Neuronal stem cell (in vitro differentiated cells): Measurements from ENCODE around the gene ITPRID2.

Source experiments
- DNase-seq: peaks from one replicate; pipeline ENCODE4 v3.0.0-alpha.2; 2013; ENCODE audit warnings: low spot score
- H2AFZ ChIP-seq: one replicate; pipeline ENCODE4 v1.6.1; 2013; ENCODE audit warnings: mild to moderate bottlenecking, low read length, inconsistent platforms
- H2AK5ac ChIP-seq: 2 replicates; pipeline ENCODE4 v1.6.1; 2013; ENCODE audit warnings: low read depth, mild to moderate bottlenecking, inconsistent platforms, low read length, moderate library complexity, mixed read lengths
- H2BK120ac ChIP-seq: 2 replicates; pipeline ENCODE4 v1.6.1; 2013; ENCODE audit warnings: low read depth, mild to moderate bottlenecking, inconsistent platforms, low read length, moderate library complexity, mixed read lengths
- H2BK12ac ChIP-seq: one replicate; pipeline ENCODE4 v1.6.1; 2013; ENCODE audit warnings: low read length, inconsistent platforms
- H2BK15ac ChIP-seq: 2 replicates; pipeline ENCODE4 v1.6.1; 2013; ENCODE audit warnings: mild to moderate bottlenecking, low read length, inconsistent platforms, mixed read lengths
- H2BK5ac ChIP-seq: one replicate; pipeline ENCODE4 v1.6.1; 2013; ENCODE audit warnings: inconsistent platforms, mild to moderate bottlenecking, low read length, moderate library complexity
- H3K14ac ChIP-seq: one replicate; pipeline ENCODE4 v1.6.1; 2013; ENCODE audit warnings: low read length, inconsistent platforms
- H3K18ac ChIP-seq: 2 replicates; pipeline ENCODE4 v1.6.1; 2013; ENCODE audit warnings: low read length, inconsistent platforms
- H3K23ac ChIP-seq: 2 replicates; pipeline ENCODE4 v1.6.1; 2013; ENCODE audit warnings: low read depth, mild to moderate bottlenecking, mixed read lengths, low read length, inconsistent platforms; ENCODE audit not compliant: poor library complexity
- H3K27ac ChIP-seq: replicated peaks from 3 replicates; pipeline ENCODE4 v1.5.1; 2013; ENCODE audit warnings: low read length, inconsistent platforms
- H3K27me3 ChIP-seq, 3 experiments: 2 replicates each; pipeline ENCODE4 v1.6.1; 2013; ENCODE audit warnings: low read length in 3 of 3, mild to moderate bottlenecking in 2 of 3, inconsistent platforms in 1 of 3, low read depth in 1 of 3, mixed read lengths in 1 of 3, moderate library complexity in 1 of 3; ENCODE audit not compliant: control insufficient read depth in 3 of 3, insufficient read depth in 3 of 3
- H3K36me3 ChIP-seq, 2 donors: replicated peaks in 1 of 2; 2 replicates each; pipeline ENCODE4 v1.6.1; 2013; ENCODE audit warnings: low read length in 2 of 2; ENCODE audit not compliant: control insufficient read depth in 2 of 2, insufficient read depth in 2 of 2
- H3K4ac ChIP-seq: 2 replicates; pipeline ENCODE4 v1.6.1; 2013; ENCODE audit warnings: inconsistent platforms, mild to moderate bottlenecking, low read length, moderate library complexity
- H3K4me1 ChIP-seq, 2 donors: 1 replicate in 1 of 2; 2 replicates in 1 of 2; pipeline ENCODE4 v1.6.1; 2013; ENCODE audit warnings: low read length in 2 of 2, low read depth in 1 of 2; ENCODE audit not compliant: control insufficient read depth in 2 of 2, insufficient read depth in 1 of 2
- H3K4me2 ChIP-seq: one replicate; pipeline ENCODE4 v1.6.1; 2013; ENCODE audit warnings: mild to moderate bottlenecking, low read length, inconsistent platforms; ENCODE audit not compliant: insufficient read depth, poor library complexity, severe bottlenecking
- H3K4me3 ChIP-seq, 2 donors: 2 replicates each; pipeline ENCODE4 v1.5.1; 2013; ENCODE audit warnings: low read length in 2 of 2, mild to moderate bottlenecking in 2 of 2, inconsistent platforms in 1 of 2, moderate library complexity in 1 of 2
- H3K79me1 ChIP-seq: one replicate; pipeline ENCODE4 v1.6.1; 2013; ENCODE audit warnings: low read depth, mild to moderate bottlenecking, inconsistent platforms, low read length, moderate library complexity
- H3K9ac ChIP-seq: one replicate; pipeline ENCODE4 v1.6.1; 2013; ENCODE audit warnings: mild to moderate bottlenecking, low read depth, low read length, inconsistent platforms; ENCODE audit not compliant: poor library complexity
- H3K9me3 ChIP-seq, 2 donors: replicated peaks in 1 of 2; 2 replicates each; pipeline versions ENCODE3 to v1.6.1; 2013; ENCODE audit warnings: low read length in 2 of 2, mild to moderate bottlenecking in 2 of 2, inconsistent platforms in 1 of 2, low read depth in 1 of 2, mixed read lengths in 1 of 2, moderate library complexity in 1 of 2; ENCODE audit not compliant: control insufficient read depth in 2 of 2, insufficient read depth in 1 of 2
- H4K8ac ChIP-seq: one replicate; pipeline ENCODE4 v1.6.1; 2013; ENCODE audit warnings: low read depth, mild to moderate bottlenecking, inconsistent platforms, low read length, moderate library complexity
- H4K91ac ChIP-seq: one replicate; pipeline ENCODE4 v1.6.1; 2013; ENCODE audit warnings: low read length, low read depth, mild to moderate bottlenecking, inconsistent platforms; ENCODE audit not compliant: poor library complexity
- WGBS, 2 donors: extraction: QIAGEN DNeasy Blood & Tissue Kit; methylation state at CpG; one replicate each; pipeline ENCODE4 v1.1.7; 2013; ENCODE audit warnings: missing lambda C conversion rate in 2 of 2, mixed read lengths in 1 of 2; ENCODE audit not compliant: insufficient read length in 2 of 2, insufficient replicate concordance in 1 of 2; ENCODE audit errors: extremely low coverage in 2 of 2; 5-methylcytosine and 5-hydroxymethylcytosine counted together

Gene ITPRID2

DNA sequence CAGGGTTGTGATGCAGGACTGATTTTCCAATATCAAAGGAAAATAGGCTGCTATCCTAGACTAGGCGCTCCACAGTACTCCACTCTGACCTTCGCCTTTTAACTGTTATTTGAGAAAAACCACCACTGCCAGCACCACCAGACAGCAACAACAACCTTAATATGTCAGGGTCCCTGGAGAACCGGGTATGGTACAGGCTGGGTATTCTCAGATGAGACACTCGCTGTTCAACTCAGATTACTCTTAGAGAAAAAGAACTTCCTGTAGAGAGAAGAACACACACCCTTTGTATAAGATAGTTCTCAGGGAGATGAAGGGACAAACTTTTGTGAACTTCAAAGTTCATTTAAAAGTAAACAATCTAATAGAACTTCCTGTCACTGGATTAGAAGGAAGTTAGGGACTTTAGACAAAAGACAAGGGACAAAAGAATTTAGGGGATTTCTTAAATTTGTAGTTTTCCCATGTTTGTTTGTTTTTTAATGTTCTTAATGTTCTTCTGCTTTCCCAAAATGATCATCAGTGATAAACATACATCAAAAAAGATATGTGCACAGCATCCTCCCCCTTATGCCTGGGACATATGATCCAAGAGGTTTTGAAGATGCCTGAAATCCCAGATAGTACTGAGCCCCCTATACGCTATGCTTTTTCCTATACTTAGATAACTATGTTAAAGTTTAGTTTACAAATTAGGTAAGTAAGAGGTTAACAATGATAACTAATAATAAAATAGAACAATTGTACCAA, 52.8 kb downstream of the ITPRID2 start:
- no CpG with 5 or more reads among the region's 5 CpGs for WGBS, 2 donors
- no peak overlapping the region for H2AK5ac ChIP-seq
- no peaks in the 10 kb centered on the region for H3K9me3 ChIP-seq
- H2BK5ac ChIP-seq: no peak overlapping the region
- H3K36me3 ChIP-seq: no peaks in the 10 kb centered on the region
- DNase-seq: no peak
- no peak overlapping the region for H3K4me3 ChIP-seq
- no peak overlapping the region for H4K91ac ChIP-seq
- no peak overlapping the region for H3K23ac ChIP-seq
- H2BK12ac ChIP-seq: no peak overlapping the region
- no peak overlapping the region for H3K27ac ChIP-seq
- no peak overlapping the region for H3K9ac ChIP-seq
- H3K4me1 ChIP-seq: no peaks in the 10 kb centered on the region
- H3K4me2 ChIP-seq: no peak overlapping the region
- H3K18ac ChIP-seq: no peak overlapping the region
- no peak overlapping the region for H2BK15ac ChIP-seq
- no peak overlapping the region for H3K4ac ChIP-seq
- H3K79me1 ChIP-seq: no peaks in the 10 kb centered on the region
- H2BK120ac ChIP-seq: no peak overlapping the region
- no peaks in the 10 kb centered on the region for H3K27me3 ChIP-seq
- H4K8ac ChIP-seq: no peak overlapping the region
- peak overlapping the region; percentile 50 for H2AFZ ChIP-seq
- no peak overlapping the region for H3K14ac ChIP-seq

DNA sequence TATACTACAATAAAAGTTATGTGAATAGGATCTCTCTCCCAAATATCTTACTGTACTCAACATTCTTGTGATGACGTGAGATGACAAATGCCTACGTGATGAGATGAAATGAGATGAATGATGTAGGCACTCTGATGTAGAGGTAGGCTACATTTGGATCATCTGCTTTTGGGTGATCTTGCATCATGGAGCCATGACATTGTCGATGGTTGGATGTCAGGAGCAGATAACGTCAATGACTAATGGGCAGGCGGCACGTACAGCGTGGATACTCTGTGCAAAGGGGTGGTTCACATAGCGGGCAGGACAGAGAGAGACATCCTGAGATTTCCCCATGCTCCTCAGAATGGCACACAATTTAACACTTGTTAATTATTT, 53.4 kb downstream of the ITPRID2 start:
- Histone ChIP-seq H3K14ac (no peak overlapping the region), H3K9ac (no peak overlapping the region), H2BK15ac (no peak overlapping the region), H3K27me3 (no peaks in the 10 kb centered on the region), H3K4me3 (no peak overlapping the region), H3K27ac (no peak overlapping the region), H3K36me3 (no peaks in the 10 kb centered on the region), H4K91ac (no peak overlapping the region), H2AK5ac (no peak overlapping the region), H3K9me3 (no peaks in the 10 kb centered on the region), H3K4me2 (no peak overlapping the region), H3K23ac (no peak overlapping the region), H4K8ac (no peak overlapping the region), H3K4me1 (no peaks in the 10 kb centered on the region), H2BK120ac (no peak overlapping the region), H2AFZ (no peak overlapping the region), H3K4ac (no peak overlapping the region), H3K18ac (no peak overlapping the region), H2BK12ac (no peak overlapping the region), H2BK5ac (no peak overlapping the region), H3K79me1 (no peaks in the 10 kb centered on the region)
- WGBS, 2 donors: no CpG with 5 or more reads among the region's 8 CpGs
- no peak for DNase-seq

- no peaks in the 10 kb centered on the region for H3K27me3 ChIP-seq
- no peaks in the 10 kb centered on the region for H3K36me3 ChIP-seq
- no peak overlapping the region for H3K14ac ChIP-seq
- no peak overlapping the region for H2BK120ac ChIP-seq
- H2BK12ac ChIP-seq: no peak overlapping the region
- H3K79me1 ChIP-seq: no peaks in the 10 kb centered on the region
- no peak overlapping the region for H2BK15ac ChIP-seq
- H3K4ac ChIP-seq: no peak overlapping the region
- H4K8ac ChIP-seq: no peak overlapping the region
- no peak overlapping the region for H3K4me2 ChIP-seq
- no peak overlapping the region for H3K9ac ChIP-seq
- no peak for DNase-seq
- H3K4me3 ChIP-seq: no peak overlapping the region
- H3K27ac ChIP-seq: no peak overlapping the region
- H3K9me3 ChIP-seq: no peaks in the 10 kb centered on the region
- no peak overlapping the region for H2AFZ ChIP-seq
- H2BK5ac ChIP-seq: no peak overlapping the region
- no CpG with 5 or more reads among the region's 1 CpG for WGBS, 2 donors
- H3K4me1 ChIP-seq: no peaks in the 10 kb centered on the region
- no peak overlapping the region for H2AK5ac ChIP-seq
- H4K91ac ChIP-seq: no peak overlapping the region
- H3K23ac ChIP-seq: no peak overlapping the region
- no peak overlapping the region for H3K18ac ChIP-seq
Observed at GRCh38 chr2:181946444-181947127, 55.1 kb downstream of the ITPRID2 start.

DNA sequence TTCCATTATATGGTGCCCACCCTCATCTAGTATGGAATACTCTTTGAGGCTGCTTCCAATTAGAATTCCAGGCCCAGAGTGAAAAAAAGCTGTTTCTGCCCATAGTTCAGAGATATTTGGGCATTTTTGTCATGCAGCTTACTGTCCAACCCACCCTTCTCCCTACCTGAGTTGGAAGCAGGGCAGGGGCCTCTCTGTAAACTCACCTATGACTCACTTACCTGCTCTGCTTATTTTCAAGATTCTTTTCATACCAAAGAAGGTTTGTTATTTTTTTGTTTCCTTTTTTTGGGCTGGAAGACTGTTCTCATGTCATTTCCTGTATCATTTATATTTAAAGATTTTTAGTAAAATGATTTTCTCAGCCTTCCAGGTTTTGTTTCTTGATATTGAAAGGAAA, 55.7 kb downstream of the ITPRID2 start:
- H2BK12ac ChIP-seq: no peak overlapping the region
- H3K18ac ChIP-seq: no peak overlapping the region
- H3K27me3 ChIP-seq: no peaks in the 10 kb centered on the region
- H3K36me3 ChIP-seq: no peaks in the 10 kb centered on the region
- H4K91ac ChIP-seq: no peak overlapping the region
- no peak overlapping the region for H3K9ac ChIP-seq
- H3K9me3 ChIP-seq: no peaks in the 10 kb centered on the region
- H3K4ac ChIP-seq: no peak overlapping the region
- H2BK120ac ChIP-seq: no peak overlapping the region
- no peak overlapping the region for H2BK5ac ChIP-seq
- H3K27ac ChIP-seq: no peak overlapping the region
- no peak overlapping the region for H2AFZ ChIP-seq
- no peak for DNase-seq
- H3K4me3 ChIP-seq: no peak overlapping the region
- no peak overlapping the region for H4K8ac ChIP-seq
- no peaks in the 10 kb centered on the region for H3K4me1 ChIP-seq
- H3K79me1 ChIP-seq: no peaks in the 10 kb centered on the region
- H3K4me2 ChIP-seq: no peak overlapping the region
- no peak overlapping the region for H2AK5ac ChIP-seq
- H2BK15ac ChIP-seq: no peak overlapping the region
- no peak overlapping the region for H3K14ac ChIP-seq
- H3K23ac ChIP-seq: no peak overlapping the region
